ENCODE results near the gene SP100.

SP100 gene

DNA sequence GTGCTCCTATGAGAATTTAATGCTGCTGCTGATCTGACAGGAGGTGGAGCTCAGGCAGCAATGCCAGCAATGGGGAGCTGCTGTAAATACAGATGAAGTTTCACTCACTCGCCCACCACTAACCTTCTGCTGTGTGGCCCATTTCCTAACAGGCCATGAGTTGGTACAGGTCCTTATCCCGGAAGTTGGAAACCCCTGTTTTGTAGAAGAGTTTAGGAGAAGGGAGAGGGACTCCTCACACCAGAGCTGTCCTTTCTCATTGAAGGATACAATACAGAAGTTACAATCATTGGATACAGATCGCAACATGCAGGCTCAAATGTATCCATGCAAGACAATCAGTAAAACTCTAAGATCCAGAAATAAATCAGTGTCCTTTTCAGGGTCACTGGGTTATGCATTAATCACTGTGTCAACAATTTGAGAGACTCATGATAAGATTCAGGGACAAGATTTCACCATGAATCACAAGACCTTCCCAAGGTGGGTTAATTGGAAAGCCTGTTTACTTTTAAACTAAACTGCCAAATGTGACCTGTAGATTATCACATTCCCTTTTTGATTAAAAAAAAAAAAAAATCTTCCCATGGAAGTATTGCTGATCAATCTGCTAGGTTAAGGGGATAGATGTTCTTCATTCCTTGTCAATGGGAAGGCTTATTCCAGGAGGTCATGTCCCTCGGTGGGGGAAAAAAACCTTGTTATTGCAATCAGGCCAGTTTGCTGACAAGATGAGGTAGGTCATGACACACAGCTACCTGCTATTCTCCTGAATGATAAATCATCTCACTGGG is 97.2 kb downstream of the SP100 start:
- no peak overlapping the region for H2AFZ ChIP-seq (ENCODE audit: low read depth, low read length)
- no peak overlapping the region for H3K27ac ChIP-seq (ENCODE audit: low read length, poor library complexity, severe bottlenecking)
- H2AK5ac ChIP-seq (ENCODE audit: low read length, severe bottlenecking): no peak overlapping the region
- peaks cover 6 to 80% of the 10 kb centered on the region in 2 experiments for H3K36me3 ChIP-seq (ENCODE audit: control insufficient read depth in 1 of 2, insufficient read depth in 2 of 2, low read depth in 1 of 2, low read length in 2 of 2)
- no peak overlapping the region for H3K4me3 ChIP-seq (ENCODE audit: insufficient read depth in 1 of 2, low read depth in 1 of 2, low read length in 2 of 2)
- H3K14ac ChIP-seq (ENCODE audit: low read length in 2 of 2): no peak overlapping the region
- H3K4ac ChIP-seq (ENCODE audit: low read depth in 1 of 2, low read length in 2 of 2): no peak overlapping the region
- WGBS: 100% methylated on average over 2 of the region's 4 CpGs
- H2BK120ac ChIP-seq (ENCODE audit: low read depth, low read length): no peak overlapping the region
- H2BK5ac ChIP-seq (ENCODE audit: low read depth, low read length, poor library complexity, severe bottlenecking): no peak overlapping the region
- H3K27me3 ChIP-seq (ENCODE audit: control insufficient read depth in 1 of 2, insufficient read depth in 1 of 2, low read length in 2 of 2): no peaks in the 10 kb centered on the region
- DNase-seq: no peak
- no peak overlapping the region for H4K91ac ChIP-seq (ENCODE audit: low read length)
- no peaks in the 10 kb centered on the region for H3K79me1 ChIP-seq (replicated peaks; ENCODE audit: low read length, poor library complexity, severe bottlenecking)
- no peak overlapping the region for H4K8ac ChIP-seq (ENCODE audit: low read length)
- H3K23ac ChIP-seq (ENCODE audit: low read length in 2 of 2): no peak overlapping the region
- peaks cover 4% of the 10 kb centered on the region for H3K4me1 ChIP-seq (ENCODE audit: control insufficient read depth, insufficient read depth, low read depth, low read length)
- no peak overlapping the region for H2BK15ac ChIP-seq (ENCODE audit: low read depth, poor library complexity, severe bottlenecking)
- no peak overlapping the region for H3K18ac ChIP-seq (ENCODE audit: low read depth in 1 of 2, low read length in 2 of 2)
- peaks cover 3% of the 10 kb centered on the region for H3K9me3 ChIP-seq (ENCODE audit: control insufficient read depth, low read length)
- no peak overlapping the region for H3K4me2 ChIP-seq (ENCODE audit: low read length, poor library complexity, severe bottlenecking)
- no peak overlapping the region for H2BK12ac ChIP-seq (ENCODE audit: low read length in 2 of 2)
- H3K9ac ChIP-seq (ENCODE audit: low read length): no peak overlapping the region

DNA sequence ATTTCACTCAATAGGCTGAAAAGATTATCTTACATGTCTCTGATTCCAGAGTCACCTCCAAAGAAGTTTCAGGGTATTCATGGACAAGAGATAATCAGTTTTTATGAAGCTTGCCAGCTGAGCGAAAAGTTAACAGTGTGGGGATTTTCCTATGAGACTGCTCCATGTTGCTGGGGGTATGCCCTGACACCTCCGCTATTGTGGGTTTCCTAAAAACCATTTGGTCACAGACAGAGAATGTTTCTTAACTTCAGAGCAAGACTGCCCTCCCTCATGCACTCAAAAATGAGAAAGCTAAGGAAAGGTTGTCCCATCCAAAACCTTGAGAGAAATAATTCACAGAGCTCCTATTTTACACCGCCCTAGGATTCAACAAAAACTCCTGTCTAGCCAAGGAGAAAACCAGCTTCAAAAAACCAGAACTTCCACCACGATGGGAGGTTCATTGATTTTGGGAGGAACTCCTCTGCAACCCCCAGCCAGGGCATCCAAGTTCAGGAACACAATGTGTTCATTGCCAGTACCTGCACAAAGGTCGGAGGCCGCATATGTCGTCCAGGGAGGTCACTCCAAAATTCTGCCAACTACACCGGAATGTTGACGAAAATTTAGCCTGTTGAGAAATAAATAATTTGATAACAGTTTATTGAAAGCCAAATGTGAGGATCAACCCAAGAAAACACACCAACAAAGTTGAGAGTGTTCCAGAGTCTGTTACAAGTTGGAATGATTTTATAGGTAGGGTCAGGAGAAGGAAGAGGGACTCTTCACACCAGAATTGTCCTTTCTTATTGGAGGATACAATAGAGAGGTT is 104.3 kb downstream of the SP100 start:
- no peak overlapping the region for H2BK12ac ChIP-seq (ENCODE audit: low read length in 2 of 2)
- H3K4me3 ChIP-seq (ENCODE audit: insufficient read depth in 1 of 2, low read depth in 1 of 2, low read length in 2 of 2): no peak overlapping the region
- no peak overlapping the region for H3K27ac ChIP-seq (ENCODE audit: low read length, poor library complexity, severe bottlenecking)
- no peaks in the 10 kb centered on the region for H3K4me1 ChIP-seq (ENCODE audit: control insufficient read depth, insufficient read depth, low read depth, low read length)
- no peak for DNase-seq
- no peak overlapping the region for H2AFZ ChIP-seq (ENCODE audit: low read depth, low read length)
- no peak overlapping the region for H4K8ac ChIP-seq (ENCODE audit: low read length)
- H2BK120ac ChIP-seq (ENCODE audit: low read depth, low read length): no peak overlapping the region
- H2BK15ac ChIP-seq (ENCODE audit: low read depth, poor library complexity, severe bottlenecking): no peak overlapping the region
- WGBS: 81% methylated on average over 8 of the region's 9 CpGs
- H3K14ac ChIP-seq (ENCODE audit: low read length in 2 of 2): no peak overlapping the region
- H3K9me3 ChIP-seq (ENCODE audit: control insufficient read depth, low read length): peaks cover 42% of the 10 kb centered on the region
- no peak overlapping the region for H2BK5ac ChIP-seq (ENCODE audit: low read depth, low read length, poor library complexity, severe bottlenecking)
- no peak overlapping the region for H3K18ac ChIP-seq (ENCODE audit: low read depth in 1 of 2, low read length in 2 of 2)
- H3K79me1 ChIP-seq (replicated peaks; ENCODE audit: low read length, poor library complexity, severe bottlenecking): no peaks in the 10 kb centered on the region
- no peak overlapping the region for H2AK5ac ChIP-seq (ENCODE audit: low read length, severe bottlenecking)
- no peak overlapping the region for H3K4me2 ChIP-seq (ENCODE audit: low read length, poor library complexity, severe bottlenecking)
- H3K36me3 ChIP-seq (ENCODE audit: control insufficient read depth in 1 of 2, insufficient read depth in 2 of 2, low read depth in 1 of 2, low read length in 2 of 2): peaks cover under 1 to 59% of the 10 kb centered on the region in 2 experiments
- no peak overlapping the region for H3K9ac ChIP-seq (ENCODE audit: low read length)
- no peaks in the 10 kb centered on the region for H3K27me3 ChIP-seq (ENCODE audit: control insufficient read depth in 1 of 2, insufficient read depth in 1 of 2, low read length in 2 of 2)
- H3K23ac ChIP-seq (ENCODE audit: low read length in 2 of 2): no peak overlapping the region
- H3K4ac ChIP-seq (ENCODE audit: low read depth in 1 of 2, low read length in 2 of 2): no peak overlapping the region
- H4K91ac ChIP-seq (ENCODE audit: low read length): no peak overlapping the region

DNA sequence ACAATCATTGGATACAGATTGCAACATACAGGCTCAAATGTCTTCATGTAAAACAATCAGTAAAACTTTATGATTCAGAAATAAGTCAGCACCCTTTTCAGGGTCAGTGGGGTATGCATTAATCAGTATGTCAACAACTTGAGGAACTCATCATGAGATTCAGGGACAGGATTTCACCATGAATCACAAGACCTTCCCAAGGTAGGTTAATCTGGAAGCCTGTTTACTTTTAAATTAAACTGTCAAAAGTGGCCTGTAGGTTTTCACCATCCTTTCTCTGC is 104.8 kb downstream of the SP100 start:
- Histone ChIP-seq H3K4ac (ENCODE audit: low read depth in 1 of 2, low read length in 2 of 2) (no peak overlapping the region), H3K4me2 (ENCODE audit: low read length, poor library complexity, severe bottlenecking) (no peak overlapping the region), H3K36me3 (ENCODE audit: control insufficient read depth in 1 of 2, insufficient read depth in 2 of 2, low read depth in 1 of 2, low read length in 2 of 2) (peaks cover 5 to 59% of the 10 kb centered on the region in 2 experiments), H3K27me3 (ENCODE audit: control insufficient read depth in 1 of 2, insufficient read depth in 1 of 2, low read length in 2 of 2) (no peaks in the 10 kb centered on the region), H3K23ac (ENCODE audit: low read length in 2 of 2) (no peak overlapping the region), H3K27ac (ENCODE audit: low read length, poor library complexity, severe bottlenecking) (no peak overlapping the region), H3K9me3 (ENCODE audit: control insufficient read depth, low read length) (peaks cover 47% of the 10 kb centered on the region), H2AK5ac (ENCODE audit: low read length, severe bottlenecking) (no peak overlapping the region), H2BK15ac (ENCODE audit: low read depth, poor library complexity, severe bottlenecking) (no peak overlapping the region), H2BK12ac (ENCODE audit: low read length in 2 of 2) (no peak overlapping the region), H4K8ac (ENCODE audit: low read length) (no peak overlapping the region), H3K9ac (ENCODE audit: low read length) (no peak overlapping the region), H3K14ac (ENCODE audit: low read length in 2 of 2) (no peak overlapping the region), H3K79me1 (replicated peaks; ENCODE audit: low read length, poor library complexity, severe bottlenecking) (no peaks in the 10 kb centered on the region), H3K4me1 (ENCODE audit: control insufficient read depth, insufficient read depth, low read depth, low read length) (no peaks in the 10 kb centered on the region), H3K18ac (ENCODE audit: low read depth in 1 of 2, low read length in 2 of 2) (no peak overlapping the region), H3K4me3 (ENCODE audit: insufficient read depth in 1 of 2, low read depth in 1 of 2, low read length in 2 of 2) (no peak overlapping the region), H2AFZ (ENCODE audit: low read depth, low read length) (no peak overlapping the region), H2BK5ac (ENCODE audit: low read depth, low read length, poor library complexity, severe bottlenecking) (no peak overlapping the region), H4K91ac (ENCODE audit: low read length) (no peak overlapping the region), H2BK120ac (ENCODE audit: low read depth, low read length) (no peak overlapping the region)
- DNase-seq: no peak

DNA sequence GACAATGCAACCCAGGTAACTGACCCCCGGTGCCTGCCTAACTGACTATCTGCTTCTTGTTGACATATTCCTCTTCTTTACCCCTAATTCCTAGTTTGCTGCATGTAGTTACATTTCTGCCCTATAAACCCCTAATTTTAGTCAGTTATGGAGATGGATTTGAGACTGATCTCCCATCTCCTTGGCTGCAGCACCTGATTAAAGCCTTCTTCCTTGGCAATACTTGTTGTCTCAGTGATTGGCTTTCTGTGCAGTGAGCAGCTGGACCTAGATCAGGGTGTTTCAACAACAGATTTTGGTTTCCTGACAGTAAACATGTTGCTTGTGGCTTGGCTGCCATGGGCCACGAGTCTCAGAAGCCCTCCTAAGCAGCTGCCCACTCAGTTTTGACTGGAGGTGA is 105.4 kb downstream of the SP100 start:
- Histone ChIP-seq H3K9me3 (ENCODE audit: control insufficient read depth, low read length) (peaks cover 53% of the 10 kb centered on the region), H3K79me1 (replicated peaks; ENCODE audit: low read length, poor library complexity, severe bottlenecking) (no peaks in the 10 kb centered on the region), H3K18ac (ENCODE audit: low read depth in 1 of 2, low read length in 2 of 2) (no peak overlapping the region), H3K4me3 (ENCODE audit: insufficient read depth in 1 of 2, low read depth in 1 of 2, low read length in 2 of 2) (no peak overlapping the region), H3K36me3 (ENCODE audit: control insufficient read depth in 1 of 2, insufficient read depth in 2 of 2, low read depth in 1 of 2, low read length in 2 of 2) (peaks cover 5 to 56% of the 10 kb centered on the region in 2 experiments), H3K27ac (ENCODE audit: low read length, poor library complexity, severe bottlenecking) (no peak overlapping the region), H3K9ac (ENCODE audit: low read length) (no peak overlapping the region), H4K8ac (ENCODE audit: low read length) (no peak overlapping the region), H3K4ac (ENCODE audit: low read depth in 1 of 2, low read length in 2 of 2) (no peak overlapping the region), H3K4me1 (ENCODE audit: control insufficient read depth, insufficient read depth, low read depth, low read length) (no peaks in the 10 kb centered on the region), H2AK5ac (ENCODE audit: low read length, severe bottlenecking) (no peak overlapping the region), H3K23ac (ENCODE audit: low read length in 2 of 2) (no peak overlapping the region), H2BK15ac (ENCODE audit: low read depth, poor library complexity, severe bottlenecking) (no peak overlapping the region), H3K4me2 (ENCODE audit: low read length, poor library complexity, severe bottlenecking) (no peak overlapping the region), H2BK5ac (ENCODE audit: low read depth, low read length, poor library complexity, severe bottlenecking) (no peak overlapping the region), H2BK12ac (ENCODE audit: low read length in 2 of 2) (no peak overlapping the region), H4K91ac (ENCODE audit: low read length) (no peak overlapping the region), H3K27me3 (ENCODE audit: control insufficient read depth in 1 of 2, insufficient read depth in 1 of 2, low read length in 2 of 2) (no peaks in the 10 kb centered on the region), H3K14ac (ENCODE audit: low read length in 2 of 2) (no peak overlapping the region), H2BK120ac (ENCODE audit: low read depth, low read length) (no peak overlapping the region), H2AFZ (ENCODE audit: low read depth, low read length) (no peak overlapping the region)
- no peak for DNase-seq
- WGBS: 72% methylated on average over 2 of the region's 2 CpGs

Measured in mesenchymal stem cell (in vitro differentiated cells and primary cell).